H1 (cell line): ENCODE data around the gene CUL1.

Source experiments
- BRCA1 ChIP-seq: IDR thresholded peaks from 2 replicates; pipeline ENCODE4 v1.6.1; 2012; ENCODE audit warnings: low read depth, low read length, improper control_type of control experiment
- CHD1 ChIP-seq: IDR thresholded peaks from 2 replicates; pipeline ENCODE4 v1.6.1; 2012; ENCODE audit warnings: low read depth, low read length, improper control_type of control experiment
- EZH2 ChIP-seq: fragments of 200-600 bp; sonication (generic); IDR thresholded peaks from 2 replicates; pipeline ENCODE4 v1.7.1; 2012; ENCODE audit warnings: low read depth, mild to moderate bottlenecking, moderate library complexity, low read length, inconsistent platforms; ENCODE audit not compliant: severe bottlenecking
- FOSL1 ChIP-seq: IDR thresholded peaks from 2 replicates; pipeline ENCODE4 v1.6.1; 2011; ENCODE audit warnings: mild to moderate bottlenecking, low read depth, low read length, moderate library complexity; ENCODE audit not compliant: insufficient read depth
- GABPA ChIP-seq: IDR thresholded peaks from 2 replicates; pipeline ENCODE4 v1.6.1; 2011; ENCODE audit warnings: mild to moderate bottlenecking, low read length, moderate library complexity, borderline replicate concordance; ENCODE audit not compliant: insufficient read depth
- POLR2A ChIP-seq, 2 experiments: IDR thresholded peaks; 1 replicate in 1 of 2; 2 replicates in 1 of 2; pipeline ENCODE4 v1.6.1; 2011; ENCODE audit warnings: low read depth in 2 of 2, low read length in 2 of 2, mild to moderate bottlenecking in 2 of 2; ENCODE audit errors: control extremely low read depth in 1 of 2
- RAD21 ChIP-seq, 2 experiments: IDR thresholded peaks in 1 of 2; conservative IDR thresholded peaks in 1 of 2; 2 replicates each; pipeline ENCODE4 v1.6.1; 2011; ENCODE audit warnings: low read depth in 2 of 2, low read length in 2 of 2, improper control_type of control experiment in 1 of 2, inconsistent platforms in 1 of 2, mild to moderate bottlenecking in 1 of 2, moderate library complexity in 1 of 2
- SIN3A ChIP-seq, 2 experiments: IDR thresholded peaks in 1 of 2; conservative IDR thresholded peaks in 1 of 2; 2 replicates each; pipeline ENCODE4 v1.6.1; 2011 to 2012; ENCODE audit warnings: low read length in 2 of 2, improper control_type of control experiment in 1 of 2, low read depth in 1 of 2, mild to moderate bottlenecking in 1 of 2
- ZNF274 ChIP-seq: IDR thresholded peaks from 2 replicates; pipeline ENCODE4 v1.7.0; 2012; ENCODE audit warnings: low read length, borderline replicate concordance; ENCODE audit errors: extremely low read depth

- TF ChIP-seq RAD21 (IDR thresholded peaks at IDR 0.05 in 1 of 2, conservative IDR thresholded peaks at IDR 0.05 in 1 of 2; ENCODE audit: low read depth in 2 of 2, low read length in 2 of 2) (no peak), BRCA1 (no peak), FOSL1 (no peak), GABPA (no peak), CHD1 (no peak), SIN3A (conservative IDR thresholded peaks at IDR 0.05 in 1 of 2, IDR thresholded peaks at IDR 0.05 in 1 of 2; ENCODE audit: low read depth in 1 of 2, low read length in 2 of 2) (no peak), EZH2 (no peak), POLR2A (IDR thresholded peaks at IDR 0.05; ENCODE audit: control extremely low read depth in 1 of 2, low read depth in 2 of 2, low read length in 2 of 2) (no peak), ZNF274 (no peak)
These were observed 102.0 kb downstream of the CUL1 start for GRCh38 chr7:148800677-148801076.
